GM23338 (cell line): Measurements from ENCODE around the gene ULBP3.

Source experiments
- CREB1 ChIP-seq: fragments of 250-450 bp; sonication (Bioruptor Pico); IDR thresholded peaks from 2 replicates; pipeline ENCODE4 v1.5.0; 2020; ENCODE audit warnings: low read depth, mild to moderate bottlenecking, moderate library complexity
- CTCF ChIP-seq, 2 experiments: fragments of 200-600 bp in 1 of 2; sonication (generic) in 1 of 2; conservative IDR thresholded peaks; 2 replicates each; pipeline versions ENCODE4 v1.5.1 to v1.6.1; 2016 to 2017; ENCODE audit warnings: antibody characterized with exemption in 2 of 2, low read depth in 2 of 2, mild to moderate bottlenecking in 2 of 2, moderate library complexity in 1 of 2
- ETS1 ChIP-seq: IDR thresholded peaks from 2 replicates; pipeline ENCODE4 v1.6.1; 2016; ENCODE audit warnings: antibody characterized with exemption
- EZH2 ChIP-seq: fragments of 200-600 bp; sonication (generic); IDR thresholded peaks from one replicate; pipeline ENCODE4 v1.8.0; 2017; ENCODE audit warnings: antibody characterized with exemption, mild to moderate bottlenecking, low read depth; ENCODE audit not compliant: unreplicated experiment
- EZH2phosphoT487 ChIP-seq: fragments of 200-600 bp; sonication (generic); IDR thresholded peaks from one replicate; pipeline ENCODE4 v1.8.1; 2018; ENCODE audit warnings: antibody characterized with exemption; ENCODE audit not compliant: unreplicated experiment
- JUNB ChIP-seq: IDR thresholded peaks from one replicate; pipeline ENCODE4 v1.6.1; 2016; ENCODE audit warnings: antibody characterized with exemption; ENCODE audit not compliant: unreplicated experiment
- POLR2AphosphoS5 ChIP-seq: IDR thresholded peaks from 2 replicates; pipeline ENCODE4 v1.6.1; 2016; ENCODE audit warnings: antibody characterized with exemption, low read depth
- REST ChIP-seq: IDR thresholded peaks from one replicate; pipeline ENCODE4 v1.6.1; 2018; ENCODE audit warnings: antibody characterized with exemption; ENCODE audit not compliant: unreplicated experiment

- no peak for TF ChIP-seq POLR2AphosphoS5
- no peak for TF ChIP-seq CTCF (conservative IDR thresholded peaks at IDR 0.05; ENCODE audit: low read depth in 2 of 2)
- no peak for TF ChIP-seq EZH2
- no peak for TF ChIP-seq ETS1
- no peak for TF ChIP-seq REST
- TF ChIP-seq EZH2phosphoT487 = no peak
- no peak for TF ChIP-seq CREB1
- no peak for TF ChIP-seq JUNB
Observed at GRCh38 chr6:150027806-150028565, 40.9 kb downstream of the ULBP3 start.
